GM11168 (cell line): ENCODE data around the gene TMEM271.

ENCODE experiments used
- in situ Hi-C: fragments of 300-500 bp; cut with MboI; formaldehyde crosslinking; loops from one replicate; pipeline ENCODE4 v1.12.0; 2022; ENCODE audit warnings: low sequenced_read_pairs; ENCODE audit not compliant: unreplicated experiment

TMEM271 gene

DNA sequence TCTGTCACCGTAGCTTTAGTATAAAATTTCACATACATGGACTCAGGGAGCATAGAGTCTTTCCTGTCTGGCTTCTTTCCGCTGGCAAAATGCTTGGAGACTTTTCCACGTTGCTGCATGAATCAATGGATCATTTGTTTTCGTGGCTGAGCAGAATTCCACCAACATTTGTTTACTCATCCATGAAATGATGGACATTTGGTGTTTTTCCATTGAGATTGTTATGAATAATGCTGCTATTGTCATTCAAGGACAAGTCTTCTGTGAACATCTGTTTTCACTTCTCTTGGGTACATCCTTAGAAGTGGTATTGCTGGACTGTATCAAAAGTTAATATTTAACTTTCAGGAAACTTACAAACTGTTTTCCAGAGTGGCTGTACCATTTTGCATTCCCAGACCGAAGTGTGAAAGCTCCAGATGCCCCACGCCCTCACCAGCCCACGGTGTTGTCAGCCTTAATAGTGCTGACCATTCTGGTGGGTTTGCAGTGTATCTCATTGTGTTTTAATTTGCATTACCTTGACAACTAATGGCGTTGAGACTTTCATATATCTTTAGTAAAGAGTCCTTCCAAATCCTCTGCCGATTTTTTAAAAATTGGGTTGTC is 5.8 kb upstream of the TMEM271 start:
- in situ Hi-C loops, result no loop called here

DNA sequence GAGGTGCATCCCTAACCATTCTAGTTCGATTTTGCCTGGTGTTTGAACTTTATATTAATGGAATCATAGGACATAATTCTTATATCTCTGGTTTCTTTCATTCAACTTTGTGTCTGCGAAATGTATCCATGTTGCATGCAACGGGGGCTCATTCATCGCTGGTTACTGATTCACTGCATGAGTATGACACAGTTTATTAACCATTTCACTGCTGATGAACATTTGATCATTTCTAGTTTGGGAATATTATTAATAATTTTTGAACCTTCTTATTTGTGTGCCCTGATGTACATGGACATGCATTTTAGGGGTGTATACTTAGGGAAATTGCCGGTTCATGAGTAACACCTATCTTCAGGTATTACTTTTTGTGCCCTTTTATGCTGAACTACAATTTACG is 5.1 kb upstream of the TMEM271 start:
- in situ Hi-C loops, result no loop called here

DNA sequence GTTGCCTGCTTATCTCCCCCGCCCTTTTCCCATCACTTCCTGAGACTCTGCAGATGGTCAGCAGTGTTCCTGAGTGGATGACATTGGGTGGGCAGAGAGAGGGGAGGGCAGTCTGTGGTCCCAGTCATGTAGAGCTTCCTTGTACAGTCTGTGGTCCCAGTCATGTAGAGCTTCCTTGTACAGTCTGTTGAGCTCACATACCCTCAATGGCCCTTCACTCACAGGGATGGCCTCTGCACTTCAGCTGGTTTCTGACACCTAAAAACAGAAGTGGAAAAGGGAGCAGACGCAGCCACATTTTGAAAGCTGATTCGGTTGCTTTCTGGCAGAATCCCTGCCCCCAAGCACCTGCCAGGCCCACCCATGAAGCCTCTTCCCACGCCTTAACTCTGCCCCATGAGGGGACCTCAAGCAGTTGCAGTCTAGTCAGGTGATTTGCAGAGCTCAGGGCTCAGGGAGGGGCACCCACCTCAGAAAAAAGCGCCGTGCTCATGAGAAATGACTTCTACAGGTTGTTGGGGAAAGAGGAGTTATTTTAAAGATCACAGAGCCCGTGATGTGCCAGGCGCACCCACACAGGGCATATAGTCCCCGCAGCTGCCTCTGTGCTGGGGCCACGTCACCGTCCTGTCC is 3.6 kb upstream of the TMEM271 start:
- in situ Hi-C loops, result no loop called here

DNA sequence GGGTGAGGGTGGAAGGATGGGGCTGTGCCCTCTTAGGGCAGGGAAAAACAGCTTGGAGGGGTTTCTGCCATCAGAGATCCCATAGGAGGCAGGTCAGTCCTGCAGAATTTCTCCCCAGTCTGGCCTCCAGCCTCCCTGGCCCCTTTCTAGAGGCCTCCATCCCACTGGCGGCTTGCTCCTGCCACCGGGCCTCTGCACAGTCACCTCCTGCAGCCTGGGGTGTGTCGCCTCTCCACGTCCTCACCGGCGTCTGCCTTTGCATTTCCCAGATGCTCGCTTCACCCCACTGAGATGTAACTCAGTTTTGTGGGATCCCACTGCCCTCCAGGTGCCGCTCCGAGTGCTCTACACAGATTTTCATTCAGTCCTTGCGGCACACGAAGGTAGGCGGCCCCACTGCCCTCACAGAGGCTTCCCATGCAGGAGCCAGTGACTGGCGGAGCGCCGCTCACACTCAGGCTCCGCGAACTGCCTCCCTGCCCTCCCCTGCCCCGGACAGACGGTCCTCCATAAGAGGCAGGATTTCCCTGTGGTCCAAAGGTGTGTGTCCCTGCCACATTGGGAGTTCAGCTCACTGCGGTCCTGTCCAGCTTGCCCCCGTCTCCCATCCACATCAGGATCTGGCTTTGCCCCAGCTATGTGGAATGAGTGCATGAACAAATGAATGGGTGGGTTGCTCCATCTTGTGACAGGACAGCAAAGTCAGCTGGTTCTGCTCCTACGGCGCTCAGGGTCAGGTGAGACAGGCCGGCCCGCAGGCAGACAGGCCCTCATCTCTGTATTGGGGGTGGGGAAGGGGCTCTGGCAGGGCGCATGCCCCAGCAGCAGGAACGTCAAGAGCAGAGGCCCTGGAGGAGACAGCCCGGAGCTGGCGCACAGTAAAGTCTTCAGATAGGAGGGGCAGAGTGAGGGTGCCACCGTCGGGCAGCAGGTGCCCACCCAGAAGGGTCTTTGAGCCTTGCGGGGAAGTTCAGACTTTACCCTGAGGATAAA is 2.7 kb upstream of the TMEM271 start:
- in situ Hi-C loops, result no loop called here

DNA sequence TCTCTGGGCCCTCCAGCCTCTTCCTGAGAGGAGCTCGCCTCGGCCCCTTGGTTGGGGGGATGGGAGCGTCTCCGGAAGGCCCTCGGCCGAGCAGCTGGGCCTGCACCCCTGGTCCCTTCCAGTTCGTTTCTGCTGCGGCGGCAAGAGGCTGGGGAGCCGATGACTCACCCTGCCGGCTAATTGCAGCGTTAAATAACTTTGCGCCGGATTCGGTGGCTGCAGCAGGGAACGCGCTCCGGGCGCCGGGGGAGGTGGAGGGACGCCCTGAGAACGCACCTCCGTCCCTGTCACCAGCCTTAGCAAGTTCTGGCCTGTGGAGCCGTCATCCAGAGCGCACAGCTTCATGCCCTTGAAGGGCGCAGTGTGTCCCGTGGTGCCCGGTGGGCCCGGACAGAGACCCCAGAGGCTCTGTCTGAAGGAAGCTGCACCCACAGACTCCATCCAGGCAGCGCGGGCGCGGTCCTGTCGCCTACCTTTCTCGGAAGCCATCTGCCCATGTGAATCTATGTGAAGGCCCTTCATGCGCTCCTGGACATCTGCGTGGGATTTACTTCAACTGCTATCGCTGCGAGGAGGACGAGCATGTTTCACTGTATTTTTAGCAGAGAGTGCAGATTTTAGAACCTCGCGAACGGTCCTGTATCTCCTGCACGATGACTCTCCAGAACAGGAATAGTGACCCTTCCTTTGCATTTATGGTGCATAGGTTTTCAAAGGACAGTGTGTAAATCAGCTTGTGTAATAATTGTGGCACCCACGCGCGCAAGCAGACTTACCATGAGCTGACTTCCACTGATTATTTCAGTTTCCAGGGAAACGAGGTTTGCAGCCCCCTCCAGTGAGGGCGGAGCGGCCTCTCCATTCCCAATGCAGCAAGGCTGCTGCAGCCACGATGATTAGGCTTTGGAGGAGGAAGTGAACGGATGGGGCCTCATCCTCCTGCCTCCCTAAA is 1.7 kb upstream of the TMEM271 start:
- in situ Hi-C loops, result no loop called here

DNA sequence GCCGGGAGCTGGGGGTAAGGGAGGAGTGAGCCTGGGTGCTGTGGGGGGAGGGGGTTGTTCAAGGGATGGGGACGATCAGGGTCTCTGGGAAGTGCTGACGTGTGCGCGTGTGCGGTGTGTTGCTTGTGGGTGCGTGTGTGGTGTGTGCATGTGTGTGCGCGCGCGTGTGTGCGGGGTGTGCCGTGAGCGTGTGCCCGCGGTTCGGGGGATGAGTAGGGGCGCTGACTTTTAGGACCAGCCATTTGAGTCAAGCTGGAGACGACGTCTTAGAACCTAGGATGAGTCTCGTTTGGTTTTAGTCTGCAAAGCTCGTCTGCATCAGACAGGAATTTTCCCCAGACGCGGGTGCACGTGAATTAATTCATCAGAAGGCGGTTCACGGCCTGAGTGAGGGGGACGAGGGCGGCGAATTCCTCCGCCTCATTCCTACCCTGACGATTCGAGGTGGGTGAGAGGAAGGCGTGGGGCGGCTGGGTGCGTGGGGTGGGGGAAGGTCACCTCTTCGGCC is 950 bp upstream of the TMEM271 start:
- in situ Hi-C loops, result no loop called here

DNA sequence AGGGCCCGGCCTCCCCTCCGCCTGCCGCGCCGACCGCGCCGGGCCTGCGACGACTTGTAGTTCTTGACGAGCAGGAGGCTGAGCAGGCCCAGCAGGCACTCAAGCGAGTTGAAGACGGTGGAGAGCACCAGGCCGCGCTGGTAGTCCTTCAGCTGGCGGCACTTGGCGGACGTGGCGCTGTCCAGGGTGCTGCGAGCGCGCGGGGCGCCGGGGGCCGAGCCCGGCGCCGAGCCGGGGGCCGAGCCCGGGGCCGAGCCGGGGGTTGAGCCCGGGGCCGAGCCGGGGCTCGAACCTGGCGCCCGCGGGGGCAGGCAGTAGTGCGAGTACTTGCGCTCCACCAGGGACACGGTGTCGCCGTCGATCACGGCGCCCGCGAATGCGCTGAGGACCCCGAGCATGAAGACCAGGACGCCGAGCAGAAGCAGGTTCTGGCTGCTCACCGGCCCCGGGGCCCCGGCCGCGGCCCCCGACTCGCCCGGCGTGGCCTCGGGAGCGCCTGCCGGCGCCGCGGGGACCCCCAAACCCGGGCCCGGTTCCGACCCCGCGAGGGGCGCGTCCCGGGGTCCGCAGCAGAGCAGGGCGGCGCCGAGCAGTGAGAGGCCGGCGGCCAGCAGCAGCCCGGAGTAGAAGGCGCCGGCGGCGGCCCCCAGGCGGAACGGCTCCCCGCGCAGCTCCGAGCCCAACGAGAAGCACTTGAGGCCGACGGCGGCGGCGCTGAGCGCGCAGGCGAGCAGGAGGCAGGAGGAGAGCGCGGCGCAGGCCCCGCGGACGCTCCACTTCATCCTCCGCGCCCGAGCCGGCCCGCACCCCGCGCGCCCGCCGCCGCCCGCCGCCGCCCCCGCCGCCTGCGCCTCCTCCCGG is 584 bp downstream of the TMEM271 start:
- in situ Hi-C loops, result no loop called here

DNA sequence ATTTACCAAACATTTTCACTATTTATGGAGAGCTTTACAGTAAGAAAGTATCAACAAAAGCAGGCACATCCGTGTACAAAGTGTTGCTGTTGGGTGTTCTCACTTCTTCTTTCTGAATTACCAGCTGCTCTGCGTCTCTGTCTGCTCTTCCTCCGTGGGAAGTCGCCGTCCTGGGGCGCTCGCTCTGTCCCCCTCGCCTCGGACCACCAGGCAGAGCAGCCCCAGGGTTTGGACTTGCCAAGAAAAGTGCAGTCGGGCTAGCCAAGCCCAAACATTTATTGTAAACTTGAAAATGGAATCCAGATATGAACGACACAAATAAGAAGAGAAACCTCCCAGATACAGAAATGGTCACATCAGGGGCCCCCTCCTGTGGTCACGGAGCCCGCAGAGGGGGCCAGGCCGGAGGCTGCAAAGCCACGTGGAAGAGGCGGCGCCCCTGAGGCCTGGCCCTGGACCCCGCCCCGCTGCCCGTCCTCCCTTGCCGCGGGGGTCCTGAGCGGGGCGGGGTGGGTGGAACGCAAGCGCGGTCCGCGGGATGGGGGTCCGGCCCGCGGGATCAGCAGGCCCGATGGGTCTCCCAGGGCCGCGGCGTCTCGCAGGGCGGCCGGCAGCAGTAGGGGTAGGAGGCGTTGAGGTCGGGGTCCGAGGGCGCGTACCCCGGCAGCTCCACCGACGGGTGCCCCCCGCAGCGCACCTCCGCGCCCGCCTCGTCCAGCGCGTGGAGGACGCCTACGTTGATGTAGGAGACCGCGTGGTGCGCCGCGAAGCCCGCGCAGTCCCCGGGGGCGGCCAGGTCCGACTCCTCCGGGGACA is 1.5 kb downstream of the TMEM271 start:
- in situ Hi-C loops, result no loop called here

DNA sequence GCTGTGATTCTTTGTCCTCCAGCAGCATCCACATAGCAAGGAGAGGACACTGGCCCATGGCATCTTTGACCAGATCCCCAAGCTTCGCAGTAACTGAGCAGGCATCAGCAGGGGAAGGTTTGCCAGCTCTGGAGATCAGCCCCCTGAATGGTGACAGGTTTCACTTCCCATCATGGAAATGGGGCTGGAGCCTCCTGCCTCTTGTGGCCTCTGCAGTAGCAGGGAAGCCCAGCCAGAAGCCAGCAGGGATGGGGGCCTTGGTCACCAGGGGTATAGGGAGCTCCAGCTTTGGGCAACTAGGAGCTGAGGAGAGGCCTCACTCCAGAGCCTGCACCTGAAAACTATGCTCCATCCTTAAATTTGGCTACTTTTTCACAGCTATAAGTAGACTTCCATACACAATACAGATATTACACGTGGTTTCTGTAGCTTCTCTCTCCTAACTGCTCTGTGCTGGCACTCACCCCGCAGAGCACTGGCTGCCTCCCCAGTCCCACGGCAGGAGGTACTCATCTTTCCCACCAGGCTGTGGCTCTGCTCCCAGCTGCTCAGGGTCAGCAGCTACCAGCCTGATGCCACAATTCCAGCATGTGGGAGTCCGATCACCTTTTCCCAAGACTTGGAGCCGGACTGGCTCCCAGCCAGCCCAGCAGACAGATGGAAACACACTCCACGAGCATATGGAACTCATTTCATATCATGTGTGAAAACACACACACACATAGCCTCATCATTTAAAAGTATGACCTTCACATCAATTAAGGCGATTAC is 2.8 kb downstream of the TMEM271 start:
- in situ Hi-C loops, result no loop called here

DNA sequence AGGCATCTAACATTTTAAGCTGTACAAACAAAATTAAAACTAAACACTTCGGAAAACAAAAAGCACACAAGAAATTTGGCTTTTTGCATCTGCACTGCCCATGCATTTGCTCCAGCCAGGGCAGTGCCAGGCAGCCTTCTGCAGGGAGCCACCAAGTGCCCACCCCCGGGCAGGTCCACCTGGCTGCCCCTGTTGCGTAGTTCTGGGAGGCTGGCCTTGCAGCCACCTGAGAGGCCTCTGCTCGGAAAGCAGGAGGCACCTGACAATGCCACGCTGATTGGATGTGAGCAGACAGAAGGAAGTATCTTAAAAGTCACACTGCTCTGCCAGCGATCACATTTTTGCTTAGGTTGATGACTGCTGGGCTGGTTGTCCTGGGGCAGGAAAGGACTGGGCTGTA is 3.5 kb downstream of the TMEM271 start:
- in situ Hi-C loops, result no loop called here

DNA sequence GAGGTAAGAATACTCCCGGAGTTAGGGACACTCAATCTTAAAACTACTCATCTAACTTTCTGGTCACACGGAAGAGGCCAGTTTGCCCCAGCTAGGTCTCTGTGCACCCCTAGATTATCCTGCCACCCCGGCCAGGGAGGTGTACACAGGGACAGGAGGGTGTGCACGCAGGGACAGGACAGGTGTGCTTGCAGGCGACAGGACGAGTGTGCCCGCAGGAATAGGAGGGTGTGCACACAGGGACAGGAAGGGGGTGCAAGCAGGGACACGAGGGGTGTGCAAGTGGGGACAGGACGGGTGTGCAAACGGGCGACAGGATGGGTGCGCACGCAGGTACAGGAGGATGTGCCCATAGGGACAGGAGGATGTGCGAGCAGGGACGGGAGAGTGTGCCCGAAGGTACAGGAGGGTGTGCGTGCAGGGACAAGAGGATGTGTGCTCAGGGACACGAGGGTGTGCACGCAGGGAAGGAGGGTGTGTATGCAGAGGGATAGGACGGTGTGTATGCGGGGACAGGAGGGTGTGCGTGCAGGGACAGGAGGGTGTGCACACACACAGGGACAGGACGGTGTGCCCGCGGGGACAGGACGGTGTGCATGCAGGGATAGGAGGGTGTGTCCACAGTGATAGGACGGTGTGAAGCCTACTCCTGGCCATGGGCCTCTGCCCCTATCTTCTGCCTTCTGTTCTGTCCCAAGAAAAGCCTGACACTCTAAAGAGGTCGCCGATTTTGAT is 4.1 kb downstream of the TMEM271 start:
- in situ Hi-C loops, result no loop called here

DNA sequence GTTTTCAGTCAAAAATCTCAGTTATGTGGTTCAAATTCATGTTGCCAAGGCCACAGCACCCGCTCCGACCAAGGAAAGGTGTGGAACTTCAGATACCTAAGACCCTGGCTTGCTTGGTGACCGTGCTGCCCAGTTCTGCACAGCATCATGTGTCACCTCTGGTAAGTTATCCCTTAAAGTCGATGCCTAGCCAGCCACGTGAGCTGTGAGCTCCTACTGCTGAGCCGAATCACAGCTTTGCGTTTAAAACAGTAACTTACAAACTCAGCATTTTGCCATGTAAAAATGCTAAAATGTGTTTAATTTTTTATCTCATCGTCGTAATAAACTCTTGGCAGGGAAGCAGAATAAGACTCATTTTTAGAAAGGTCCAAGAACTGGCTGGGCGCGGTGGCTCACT is 5.3 kb downstream of the TMEM271 start:
- in situ Hi-C loops, result no loop called here

DNA sequence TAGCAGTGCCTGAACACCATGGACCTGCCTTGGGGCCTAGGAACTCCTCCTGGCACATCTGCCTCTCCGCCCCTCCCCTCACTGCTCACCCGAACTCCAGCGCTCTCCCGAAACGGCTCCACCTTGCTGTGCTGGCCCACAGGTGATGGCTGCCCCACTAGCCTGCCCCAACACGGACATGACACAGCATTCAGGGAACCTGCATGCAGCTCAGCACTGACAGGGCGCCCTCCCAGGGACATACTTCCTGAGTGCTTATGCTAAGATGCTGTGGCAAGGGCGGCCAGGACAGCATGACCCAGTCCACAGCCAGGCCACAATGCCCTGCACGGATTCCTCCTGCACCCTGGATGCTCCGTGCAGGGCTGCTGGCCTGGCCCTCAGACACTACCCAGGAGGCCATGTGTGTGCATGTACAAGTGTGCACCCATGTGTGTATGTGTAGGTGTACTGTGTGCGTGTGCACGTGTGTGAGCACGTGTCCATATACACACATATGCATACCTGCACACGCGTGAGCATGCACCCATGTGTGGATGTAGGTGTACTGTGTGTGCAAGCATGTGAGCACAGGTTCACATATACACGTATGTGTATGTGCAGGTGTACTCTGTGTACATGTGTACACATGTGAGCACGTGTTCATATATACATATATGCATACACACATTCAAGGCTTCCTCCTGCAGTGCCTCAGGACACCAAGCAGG is 6.0 kb downstream of the TMEM271 start:
- in situ Hi-C loops, result no loop called here

DNA sequence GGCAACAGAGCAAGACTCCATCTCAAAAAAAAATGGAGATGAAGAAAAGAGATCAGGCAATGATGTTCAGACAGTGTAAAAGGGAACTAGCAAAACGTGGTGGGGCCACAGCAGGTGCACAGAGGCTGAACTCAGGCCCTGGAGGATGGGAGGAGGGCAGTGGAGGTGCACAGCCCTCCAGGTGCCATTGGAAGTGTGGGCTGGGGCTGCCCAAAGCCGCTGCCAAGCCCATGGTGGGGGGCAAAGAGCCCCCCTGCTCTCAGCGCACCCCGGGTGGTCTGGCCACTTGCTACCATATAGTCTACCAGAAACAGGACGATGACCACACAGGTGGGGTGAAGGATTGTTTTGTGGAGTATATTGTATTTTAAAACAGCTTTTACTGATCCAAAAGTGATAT is 7.1 kb downstream of the TMEM271 start:
- in situ Hi-C loops, result no loop called here

DNA sequence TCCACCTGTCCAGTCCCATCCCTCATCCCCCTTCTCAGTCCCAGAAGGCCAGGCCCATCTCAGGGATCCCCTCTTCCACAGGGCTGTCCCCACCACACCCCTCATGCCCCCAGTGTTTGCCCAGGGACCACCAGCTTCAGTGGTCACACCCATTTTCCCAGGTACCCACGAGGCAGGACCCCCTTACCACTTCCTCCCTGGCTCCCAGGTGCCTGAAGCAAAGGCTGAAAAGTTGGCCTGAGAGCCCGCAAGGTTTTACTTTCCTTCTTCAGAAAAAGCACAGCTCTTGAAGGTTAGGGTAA is 7.8 kb downstream of the TMEM271 start:
- in situ Hi-C loops, result no loop called here
